GM19455 (cell line): ENCODE data around the gene CYP2C19.
"Not testable (repeated sequence)": the region's sequence is repeated elsewhere in the genome, so short reads cannot be mapped to it uniquely, and the experiment has no call there.

Experiments used
- ATAC-seq: cut with Tn5 transposase; IDR thresholded peaks from one replicate; pipeline ENCODE4 v1.9.1; 2021; ENCODE audit not compliant: unreplicated experiment

The CYP2C19 gene

DNA sequence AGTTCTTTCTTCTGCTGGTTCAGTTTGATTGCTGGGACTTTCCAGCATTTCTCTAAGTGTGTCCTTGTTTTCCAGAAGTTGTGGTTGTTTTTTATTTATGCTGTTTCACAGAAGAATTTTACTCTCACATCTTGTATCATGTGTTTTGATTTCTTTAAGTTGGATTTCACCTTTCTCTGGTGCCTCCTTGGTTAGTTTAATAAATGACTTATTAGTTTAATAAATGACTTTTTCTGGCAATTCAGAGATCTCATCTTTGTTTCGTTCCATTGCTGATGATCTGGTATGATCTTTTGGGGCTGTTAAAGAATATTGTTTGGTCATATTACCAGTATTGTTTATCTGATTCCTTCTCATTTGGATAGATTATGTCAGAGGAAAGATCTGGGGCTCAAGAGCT, 116.2 kb downstream of the CYP2C19 start:
- ATAC-seq = no peak

DNA sequence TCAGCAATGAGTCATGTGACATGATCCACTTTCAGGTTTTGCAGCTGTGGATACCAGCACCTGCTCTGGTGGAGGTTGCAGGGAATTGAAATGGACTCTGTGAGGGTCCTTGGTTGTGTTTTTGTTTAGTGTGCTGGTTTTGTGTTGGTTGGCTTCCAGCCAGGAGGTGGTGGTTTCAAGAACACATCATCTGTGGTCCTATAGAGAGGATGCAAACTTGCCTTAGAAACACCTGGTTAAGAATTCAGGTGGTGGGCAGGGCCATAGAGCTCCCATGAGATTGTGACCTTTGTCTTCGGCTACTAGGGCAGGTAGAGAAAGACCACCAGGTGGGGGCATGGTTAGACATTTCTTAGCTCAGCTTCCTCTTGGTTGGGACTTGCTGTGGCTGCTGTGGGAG, 116.7 kb downstream of the CYP2C19 start:
- no peak for ATAC-seq

DNA sequence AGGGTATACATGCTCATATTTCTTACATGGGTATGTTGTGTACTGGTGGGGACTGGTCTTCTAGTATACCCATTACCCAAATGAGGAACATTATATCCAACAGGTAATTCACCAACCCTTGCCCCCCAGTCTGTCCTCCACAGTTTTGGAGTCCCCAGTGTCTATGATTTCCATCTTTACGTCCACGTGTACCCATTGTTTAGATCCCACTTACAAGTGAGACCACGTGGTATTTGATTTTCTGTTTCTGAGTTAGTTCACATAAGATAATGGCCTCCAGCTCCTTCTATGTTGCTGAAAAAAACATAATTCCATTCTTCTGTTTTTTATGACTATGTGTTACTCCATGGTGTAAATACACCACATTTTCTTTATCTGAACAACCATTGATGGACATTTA, 126.6 kb downstream of the CYP2C19 start:
- no peak for ATAC-seq

DNA sequence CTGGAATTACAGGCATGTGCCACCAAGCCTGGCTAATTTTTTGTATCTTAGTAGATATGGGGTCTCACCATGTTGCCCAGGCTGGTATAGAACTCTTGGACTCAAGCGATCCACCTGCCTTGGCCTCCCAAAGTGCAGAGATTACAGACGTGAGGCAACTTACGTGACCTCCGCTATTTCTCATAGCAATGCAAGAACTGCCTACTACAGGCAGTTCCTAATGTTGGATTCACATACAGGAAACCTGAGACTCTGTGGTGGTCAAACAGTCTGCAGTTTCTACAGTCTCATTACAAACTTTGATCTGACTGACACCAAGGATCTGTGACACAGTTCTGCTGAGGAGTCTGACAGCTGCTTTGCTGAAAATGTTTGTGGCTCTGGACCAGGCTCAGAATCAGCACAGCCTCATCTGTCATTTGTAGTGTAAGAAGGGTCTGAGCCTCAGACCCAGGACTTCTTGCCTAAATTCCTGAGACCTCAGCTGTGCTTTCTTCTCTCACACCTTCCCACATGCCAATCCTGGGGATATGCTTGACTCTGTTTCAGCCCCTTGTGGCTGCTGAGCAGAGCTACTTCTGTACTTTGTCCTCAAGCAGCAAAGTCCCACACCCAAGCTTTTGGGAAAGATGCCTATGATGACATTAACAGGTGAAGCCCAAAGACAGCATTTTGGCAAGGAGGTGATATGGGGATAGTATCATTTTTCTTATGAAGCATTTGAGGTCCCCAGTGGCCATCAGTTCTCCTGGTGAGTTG, 128.0 kb downstream of the CYP2C19 start:
- ATAC-seq = no peak

DNA sequence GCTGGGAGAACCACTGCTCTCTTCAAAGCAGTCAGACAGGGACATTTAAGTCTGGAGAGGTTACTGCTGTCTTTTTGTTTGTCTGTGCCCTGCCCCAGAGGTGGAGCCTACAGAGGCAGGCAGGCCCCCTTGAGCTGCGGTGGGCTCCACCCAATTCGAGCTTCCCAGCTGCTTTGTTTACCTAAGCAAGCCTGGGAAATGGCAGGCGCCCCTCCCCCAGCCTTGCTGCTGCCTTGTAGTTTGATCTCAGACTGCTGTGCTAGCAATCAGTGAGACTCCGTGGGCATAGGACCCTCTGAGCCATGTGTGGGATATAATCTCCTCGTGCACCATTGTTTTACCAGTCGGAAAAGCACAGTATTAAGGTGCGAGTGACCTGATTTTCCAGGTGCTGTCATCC, 135.9 kb downstream of the CYP2C19 start:
- ATAC-seq = not testable (repeated sequence)

DNA sequence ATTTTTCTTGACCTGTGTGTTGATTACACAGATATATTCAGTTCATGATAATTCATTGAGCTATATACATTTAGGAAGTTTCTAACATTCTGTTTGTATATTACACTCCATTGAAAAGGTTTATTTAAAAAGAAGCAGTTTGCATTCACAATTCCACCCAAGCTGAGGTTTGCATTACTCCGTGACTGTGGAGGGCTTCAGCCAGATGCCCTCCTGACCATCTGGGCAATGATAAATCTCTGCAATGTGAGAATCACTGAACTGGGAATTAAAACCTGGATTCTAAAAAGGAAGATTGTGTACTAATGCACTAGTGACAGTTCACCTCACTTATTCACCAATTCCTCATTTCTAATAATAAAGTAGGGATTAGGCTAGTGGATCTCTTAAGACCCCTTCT, 139.6 kb downstream of the CYP2C19 start:
- ATAC-seq = no peak

DNA sequence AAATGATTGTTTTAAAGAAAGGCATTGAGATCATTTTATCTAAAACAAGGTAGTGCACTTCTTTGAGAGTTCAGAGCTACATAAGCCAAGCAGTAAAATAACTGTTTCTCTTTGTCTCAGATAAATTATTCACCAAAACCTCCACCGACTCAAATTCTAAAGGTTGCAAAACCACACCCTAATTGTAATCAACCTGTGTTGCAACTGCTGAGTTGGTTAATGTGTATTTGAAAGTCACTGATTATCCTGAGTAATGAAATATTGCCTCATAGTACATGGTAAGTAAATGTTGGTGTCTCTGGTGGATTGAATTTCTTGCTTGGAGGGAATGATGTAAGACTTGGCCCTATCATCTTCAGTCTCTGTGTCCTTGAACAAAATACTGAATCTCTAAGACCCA, 140.1 kb downstream of the CYP2C19 start:
- ATAC-seq = no peak
